Stimulated activated CD8-positive, alpha-beta memory T cell treated with anti-CD3 and anti-CD28 coated beads, Interleukin-7, amount 100 ng/mL, for 24 hours (primary cell): Measurements from ENCODE around the gene ACOX3.
"Not testable (repeated sequence)": the region's sequence is repeated elsewhere in the genome, so short reads cannot be mapped to it uniquely, and the experiment has no call there.

Experiments
- DNase-seq: peaks from one replicate; pipeline ENCODE4 v3.0.0-alpha.2; 2020; ENCODE audit warnings: low read depth

ACOX3 gene

GRCh38 chr4:8386731-8387130, 53.8 kb downstream of the ACOX3 start:
- no peak for DNase-seq

- not testable (repeated sequence) for DNase-seq
Measured at GRCh38 chr4:8386131-8386530, 54.4 kb downstream of the ACOX3 start.

GRCh38 chr4:8385611-8386010, 54.9 kb downstream of the ACOX3 start:
- no peak for DNase-seq

GRCh38 chr4:8385106-8385505, 55.4 kb downstream of the ACOX3 start:
- DNase-seq: no peak

- no peak for DNase-seq
Measured at GRCh38 chr4:8384397-8385060, 56.0 kb downstream of the ACOX3 start.

GRCh38 chr4:8383451-8384160, 56.9 kb downstream of the ACOX3 start:
- DNase-seq: no peak

- no peak for DNase-seq
Measured at GRCh38 chr4:8383016-8383415, 57.5 kb downstream of the ACOX3 start.

- DNase-seq: no peak
Measured at GRCh38 chr4:8381814-8382581, 58.5 kb downstream of the ACOX3 start.

- no peak for DNase-seq
Measured at GRCh38 chr4:8380511-8381415, 59.8 kb downstream of the ACOX3 start.

- no peak for DNase-seq
Measured at GRCh38 chr4:8379771-8380170, 60.8 kb downstream of the ACOX3 start.

- no peak for DNase-seq
Measured at GRCh38 chr4:8379281-8379680, 61.2 kb downstream of the ACOX3 start.

- DNase-seq: no peak
Measured at GRCh38 chr4:8378776-8379175, 61.7 kb downstream of the ACOX3 start.

GRCh38 chr4:8378101-8378724, 62.3 kb downstream of the ACOX3 start:
- DNase-seq: no peak

GRCh38 chr4:8377103-8378075, 63.1 kb downstream of the ACOX3 start:
- no peak for DNase-seq

GRCh38 chr4:8376361-8377102, 64.0 kb downstream of the ACOX3 start:
- DNase-seq: no peak

GRCh38 chr4:8374851-8375649, 65.5 kb downstream of the ACOX3 start:
- no peak for DNase-seq

- no peak for DNase-seq
Measured at GRCh38 chr4:8373973-8374545, 66.5 kb downstream of the ACOX3 start.

GRCh38 chr4:8373270-8373972, 67.1 kb downstream of the ACOX3 start:
- no peak for DNase-seq
